ENCODE measurements around the gene AXDND1.
A peak's percentile ranks its signal among the peaks of the same experiment; 100 is the strongest.

Gene AXDND1

DNA sequence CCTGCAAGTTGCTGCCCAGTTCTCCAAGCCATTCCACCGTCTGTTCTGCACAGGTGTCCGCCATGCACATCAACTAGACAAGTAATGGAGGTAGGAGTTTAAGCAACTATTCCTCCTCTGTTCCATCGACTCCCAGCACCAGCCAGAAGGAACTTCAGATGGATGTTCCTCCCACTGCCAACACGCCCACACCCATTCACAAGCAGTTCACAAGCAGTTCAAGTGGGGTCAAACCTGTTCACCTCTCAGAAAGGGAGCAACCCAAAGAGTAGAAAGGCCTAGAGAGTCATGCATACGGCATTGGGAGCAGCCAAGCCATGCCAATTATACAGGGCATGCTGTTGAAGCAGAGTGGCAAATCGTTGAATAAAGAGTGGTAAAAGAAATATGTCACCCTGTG lies 221.6 kb downstream of the AXDND1 start:
- no peak for DNase-seq

DNA sequence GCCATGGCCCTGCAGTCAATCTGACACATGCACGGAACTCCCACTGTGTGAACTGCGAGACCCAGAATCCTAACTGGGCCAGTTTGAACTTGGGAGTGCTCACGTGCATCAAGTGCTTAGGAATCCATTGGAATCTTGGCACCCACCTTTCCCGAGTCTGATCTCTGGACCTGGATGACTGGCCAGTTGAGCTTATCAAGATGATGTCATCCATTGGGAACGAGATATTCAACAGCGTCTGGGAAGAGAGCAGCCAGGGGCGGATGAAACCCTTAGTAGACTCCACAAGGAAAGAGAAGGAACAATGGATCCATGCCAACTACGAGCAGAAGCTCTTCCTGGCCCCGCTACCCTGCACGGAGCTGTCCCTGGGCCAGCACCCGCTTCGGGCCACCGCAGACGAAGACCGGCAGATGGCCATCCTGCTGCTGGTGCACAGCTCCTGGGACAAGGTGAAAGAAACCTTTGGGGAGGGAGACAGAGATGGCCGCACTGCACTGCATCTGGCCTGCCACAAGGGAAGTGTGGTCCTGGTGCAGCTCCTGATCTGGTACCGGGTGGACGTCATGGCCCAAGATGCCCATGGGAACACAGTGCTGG lies 222.8 kb downstream of the AXDND1 start:
- DNase-seq, result no peak

DNA sequence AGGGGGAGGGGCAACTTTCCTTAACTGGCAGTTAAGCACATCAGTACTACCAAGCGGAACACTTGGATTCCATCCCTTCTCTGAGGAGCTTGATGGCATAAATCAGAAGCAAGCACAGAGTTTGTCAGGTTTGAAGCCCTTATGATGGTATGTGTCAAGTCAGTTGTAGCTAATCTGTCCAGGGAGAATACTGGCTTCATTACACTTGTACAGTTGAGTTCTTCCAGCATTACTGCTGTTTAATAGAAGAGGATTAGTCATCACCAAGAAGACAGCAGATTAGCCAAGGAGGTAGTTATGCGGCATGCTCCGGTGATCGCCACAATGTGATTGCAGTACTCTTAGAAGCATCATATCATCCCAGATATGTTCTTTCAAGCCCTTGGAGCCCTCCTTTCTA lies 223.7 kb downstream of the AXDND1 start:
- DNase-seq, result no peak

DNA sequence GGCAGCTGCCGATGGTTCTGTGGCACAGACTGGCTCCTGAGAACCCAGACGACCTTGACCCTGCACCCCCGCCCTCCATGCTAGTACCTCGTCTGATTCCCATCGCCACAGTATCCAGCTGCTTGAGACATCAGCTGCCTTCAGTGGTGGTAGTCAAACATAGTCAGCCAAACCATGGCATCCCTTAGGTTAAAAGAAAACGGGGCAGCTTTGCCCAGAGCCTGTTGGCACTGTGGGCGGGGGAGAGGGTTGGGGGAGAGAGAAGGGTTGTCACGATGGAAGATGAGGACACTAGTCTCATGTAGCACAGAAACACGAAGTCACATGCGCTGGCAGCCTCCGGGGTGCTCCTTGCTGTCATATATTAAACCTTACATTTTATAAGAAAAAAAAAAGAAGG lies 224.9 kb downstream of the AXDND1 start:
- DNase-seq, result no peak

DNA sequence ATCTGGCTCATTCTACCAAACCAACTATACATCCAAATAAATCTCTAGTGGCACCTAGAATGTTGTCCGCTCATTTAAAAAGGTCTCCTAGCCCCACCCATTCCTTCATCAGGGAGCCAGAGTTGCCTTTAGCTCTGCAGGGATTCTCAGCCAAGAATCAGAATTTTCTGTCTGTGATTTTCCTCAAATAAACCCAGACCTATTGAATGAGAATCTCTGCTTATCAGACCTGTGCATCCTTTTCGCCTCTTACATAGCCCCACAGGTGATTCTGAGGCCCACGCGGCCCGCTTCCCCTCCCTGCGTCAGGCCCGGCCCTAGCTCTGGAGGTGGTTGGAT lies 225.5 kb downstream of the AXDND1 start:
- no peak for DNase-seq

DNA sequence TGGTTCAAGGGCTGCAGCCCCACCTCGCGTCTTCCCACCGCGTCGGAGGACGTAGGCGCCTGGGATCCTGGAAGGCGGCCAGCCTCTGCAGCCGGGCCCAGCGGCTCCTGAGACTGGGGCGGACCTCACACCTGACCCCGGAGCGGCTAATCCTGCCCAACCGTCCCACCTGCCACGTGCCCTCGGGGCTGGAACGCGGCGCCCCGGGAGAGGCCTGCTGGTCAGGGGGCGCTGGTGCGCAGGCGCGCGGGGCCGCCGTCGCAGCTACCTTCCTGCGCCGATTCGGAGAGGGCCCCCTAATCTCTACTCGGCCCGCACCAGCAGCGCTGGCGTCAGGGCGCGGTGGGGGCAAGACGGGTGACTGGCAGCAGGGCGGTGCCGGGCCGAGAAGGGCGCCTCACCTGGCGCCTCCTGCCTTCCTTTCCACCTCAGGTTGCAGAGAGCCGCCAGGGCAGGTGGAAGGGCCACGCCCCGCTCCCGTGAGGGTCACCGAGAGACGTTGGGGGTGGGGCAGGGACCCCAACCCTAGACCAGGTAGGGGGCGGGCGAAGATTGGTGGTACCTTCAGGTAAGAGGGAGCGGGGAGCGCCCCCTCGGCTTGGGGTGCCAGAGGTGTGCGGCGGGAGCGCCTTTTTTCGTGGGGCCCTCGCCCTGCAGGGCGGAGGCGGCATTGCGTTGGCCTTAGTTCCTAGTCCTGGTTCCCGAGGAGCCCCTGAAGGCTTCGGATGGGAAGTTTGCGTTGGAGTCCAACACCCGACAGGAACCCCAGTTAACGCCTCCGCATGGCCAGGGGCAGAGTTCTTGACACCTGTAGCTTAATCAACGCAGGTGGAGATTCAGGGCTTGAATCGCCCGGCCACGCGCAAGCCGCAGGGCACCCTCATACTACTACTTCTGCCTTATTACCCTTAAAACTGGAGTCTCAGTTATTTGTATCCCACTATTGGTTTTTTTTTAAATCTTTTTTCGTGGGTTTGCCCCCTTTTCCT lies 226.1 kb downstream of the AXDND1 start, which contains the start of gene TDRD5:
Gene TDRD5, plus strand, starts transcription at position 241 of the 989 bp plus-strand sequence. CDS start 784 bp downstream, outside the sequence.
- peak; percentile 67 for DNase-seq

DNA sequence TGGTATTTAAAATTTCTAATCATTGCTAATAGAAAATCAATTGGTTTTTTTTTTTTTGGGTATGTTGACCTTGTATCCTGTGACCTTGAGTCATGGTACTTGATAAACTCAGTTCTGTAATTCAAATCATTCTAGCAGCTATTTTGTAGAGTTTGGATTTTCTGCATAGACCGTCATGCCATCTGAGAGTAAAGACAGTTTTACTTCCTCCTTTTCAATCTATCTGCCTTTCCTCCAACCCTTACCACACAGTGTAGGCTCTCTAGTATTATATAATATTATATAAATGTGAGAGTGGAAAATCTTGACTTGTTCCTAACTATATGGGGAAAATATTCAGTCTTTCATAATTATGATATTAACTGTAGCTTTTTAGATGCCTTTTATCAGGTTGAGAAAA lies 232.9 kb downstream of the AXDND1 start:
- no peak for DNase-seq

DNA sequence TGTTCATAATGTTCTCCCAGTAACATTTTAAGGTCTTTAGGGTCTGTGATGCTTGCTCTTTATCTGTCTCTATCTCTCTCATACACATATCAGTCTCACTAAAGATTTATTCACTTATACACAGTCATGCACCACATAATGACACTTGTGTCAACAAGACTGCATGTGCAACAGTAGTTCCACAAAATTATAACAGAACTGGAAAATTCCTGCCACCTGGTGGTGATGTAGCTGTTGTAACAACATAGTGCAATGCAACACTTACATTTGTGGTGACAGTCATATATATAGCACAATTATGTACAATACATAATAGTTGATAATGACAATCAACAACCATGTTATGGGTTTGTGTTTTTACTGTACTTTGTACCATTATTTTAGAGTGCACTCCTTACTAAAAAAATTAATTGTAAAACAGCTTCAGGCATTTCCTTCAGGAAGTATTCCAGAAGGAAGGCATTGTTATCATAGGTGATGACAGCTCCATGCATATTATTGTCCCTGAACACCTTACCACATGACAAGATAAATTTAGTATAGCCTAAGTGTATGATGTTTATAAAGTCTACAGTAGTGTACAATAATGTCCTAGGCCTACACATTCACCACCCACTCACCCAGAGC lies 234.0 kb downstream of the AXDND1 start:
- peak; percentile 66 for DNase-seq

DNA sequence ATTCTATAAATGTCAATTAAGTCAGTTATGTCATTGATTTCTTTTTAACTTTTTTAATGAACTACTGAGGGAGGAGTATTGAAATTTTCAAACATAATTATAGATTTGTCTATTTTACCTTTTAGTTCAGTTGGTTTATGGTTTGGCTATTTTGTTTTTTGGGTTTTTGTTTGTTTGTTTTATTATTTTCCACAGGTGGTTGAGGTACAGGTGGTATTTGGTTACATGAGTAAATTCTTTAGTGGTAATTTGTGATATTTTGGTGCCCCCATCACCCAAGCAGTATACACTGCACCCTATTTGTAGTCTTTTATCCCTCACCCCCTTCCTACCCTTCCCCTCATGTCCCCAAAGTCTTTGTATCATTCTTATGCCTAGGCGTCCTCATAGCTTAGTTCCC lies 235.3 kb downstream of the AXDND1 start:
- no peak for DNase-seq

Data from NCI-H69 (cell line).